ENCODE data around the gene LPIN2.

GRCh38 chr18:2979129-2979528 lies 33.8 kb downstream of the LPIN2 start:
- TF ChIP-seq, protein P1, sequence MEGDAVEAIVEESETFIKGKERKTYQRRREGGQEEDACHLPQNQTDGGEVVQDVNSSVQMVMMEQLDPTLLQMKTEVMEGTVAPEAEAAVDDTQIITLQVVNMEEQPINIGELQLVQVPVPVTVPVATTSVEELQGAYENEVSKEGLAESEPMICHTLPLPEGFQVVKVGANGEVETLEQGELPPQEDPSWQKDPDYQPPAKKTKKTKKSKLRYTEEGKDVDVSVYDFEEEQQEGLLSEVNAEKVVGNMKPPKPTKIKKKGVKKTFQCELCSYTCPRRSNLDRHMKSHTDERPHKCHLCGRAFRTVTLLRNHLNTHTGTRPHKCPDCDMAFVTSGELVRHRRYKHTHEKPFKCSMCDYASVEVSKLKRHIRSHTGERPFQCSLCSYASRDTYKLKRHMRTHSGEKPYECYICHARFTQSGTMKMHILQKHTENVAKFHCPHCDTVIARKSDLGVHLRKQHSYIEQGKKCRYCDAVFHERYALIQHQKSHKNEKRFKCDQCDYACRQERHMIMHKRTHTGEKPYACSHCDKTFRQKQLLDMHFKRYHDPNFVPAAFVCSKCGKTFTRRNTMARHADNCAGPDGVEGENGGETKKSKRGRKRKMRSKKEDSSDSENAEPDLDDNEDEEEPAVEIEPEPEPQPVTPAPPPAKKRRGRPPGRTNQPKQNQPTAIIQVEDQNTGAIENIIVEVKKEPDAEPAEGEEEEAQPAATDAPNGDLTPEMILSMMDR (IDR thresholded peaks at IDR 0.05; ENCODE audit: insufficient read depth, low read length), result no peak
- TF ChIP-seq POLR2AphosphoS5 (IDR thresholded peaks at IDR 0.05; ENCODE audit: low read depth) (no peak), REST (IDR thresholded peaks at IDR 0.05; ENCODE audit: insufficient replicate concordance, low read depth) (no peak)

Data from HL-60 (cell line).